Liver (tissue), 9 donors: ENCODE data around the gene EXD3. TPM values are rescaled to one million over a fixed set of nuclear protein-coding genes. Genes with fewer than 3 reads are reported as not detected.

Source experiments
- DNase-seq: peaks from one replicate; pipeline ENCODE4 v3.0.0-alpha.2; 2017; ENCODE audit warnings: low spot score
- H3K27ac ChIP-seq, 2 donors: one replicate each; pipeline ENCODE4 v1.7.0; 2013; ENCODE audit warnings: inconsistent platforms in 2 of 2, low read length in 2 of 2, control low read depth in 1 of 2, low read depth in 1 of 2, mild to moderate bottlenecking in 1 of 2
- H3K27me3 ChIP-seq, 4 donors: one replicate each; pipeline versions ENCODE4 v1.6.1 to v1.7.0; 2013; ENCODE audit warnings: low read length in 3 of 4, inconsistent platforms in 1 of 4, mild to moderate bottlenecking in 1 of 4, moderate library complexity in 1 of 4; ENCODE audit not compliant: control insufficient read depth in 4 of 4, insufficient read depth in 4 of 4
- H3K36me3 ChIP-seq, 4 donors: one replicate each; pipeline versions ENCODE4 v1.6.1 to v1.7.0; 2013; ENCODE audit warnings: low read length in 3 of 4, mild to moderate bottlenecking in 3 of 4, low read depth in 1 of 4, moderate library complexity in 1 of 4; ENCODE audit not compliant: control insufficient read depth in 4 of 4, insufficient read depth in 3 of 4
- H3K4me1 ChIP-seq, 4 donors: one replicate each; pipeline versions ENCODE4 v1.6.1 to v1.7.0; 2013; ENCODE audit warnings: low read length in 3 of 4, mild to moderate bottlenecking in 3 of 4, moderate library complexity in 1 of 4; ENCODE audit not compliant: control insufficient read depth in 4 of 4, insufficient read depth in 4 of 4
- H3K4me3 ChIP-seq, 3 donors: one replicate each; pipeline versions ENCODE4 v1.6.1 to v1.7.0; 2013; ENCODE audit warnings: low read length in 3 of 3, control low read depth in 1 of 3, low read depth in 1 of 3, mild to moderate bottlenecking in 1 of 3
- H3K9ac ChIP-seq, 2 donors: one replicate each; pipeline ENCODE4 v1.7.0; 2013; ENCODE audit warnings: low read length in 2 of 2, mild to moderate bottlenecking in 2 of 2, moderate library complexity in 2 of 2, control low read depth in 1 of 2, low read depth in 1 of 2
- H3K9me3 ChIP-seq, 4 donors: one replicate each; pipeline versions ENCODE4 v1.6.1 to v1.7.0; 2013; ENCODE audit warnings: low read length in 3 of 4; ENCODE audit not compliant: control insufficient read depth in 4 of 4
- ATF3 ChIP-seq: IDR thresholded peaks from 2 replicates; pipeline ENCODE4 v1.6.1; 2016; ENCODE audit warnings: antibody characterized with exemption
- CTCF ChIP-seq: fragments of 150-350 bp; IDR thresholded peaks from 2 replicates; pipeline ENCODE4 v1.5.1; 2017; ENCODE audit warnings: improper control_type of control experiment, low read depth, low read length; ENCODE audit not compliant: missing input control
- EGR1 ChIP-seq, 2 donors: IDR thresholded peaks; 2 replicates each; pipeline ENCODE4 v1.6.1; 2016 to 2018; ENCODE audit warnings: antibody characterized with exemption in 2 of 2, low read depth in 2 of 2
- FOXA1 ChIP-seq: IDR thresholded peaks from 2 replicates; pipeline ENCODE4 v1.6.1; 2016; ENCODE audit warnings: antibody characterized with exemption
- FOXA2 ChIP-seq: IDR thresholded peaks from 2 replicates; pipeline ENCODE4 v1.6.1; 2016; ENCODE audit warnings: antibody characterized with exemption
- GABPA ChIP-seq, 2 donors: IDR thresholded peaks in 1 of 2; conservative IDR thresholded peaks in 1 of 2; 2 replicates each; pipeline ENCODE4 v1.6.1; 2016; ENCODE audit warnings: antibody characterized with exemption in 2 of 2, mild to moderate bottlenecking in 1 of 2, moderate library complexity in 1 of 2
- HNF4A ChIP-seq, 2 donors: conservative IDR thresholded peaks; 2 replicates each; pipeline ENCODE4 v1.6.1; 2016; ENCODE audit warnings: antibody characterized with exemption in 2 of 2, mild to moderate bottlenecking in 2 of 2
- HNF4G ChIP-seq: IDR thresholded peaks from 2 replicates; pipeline ENCODE4 v1.6.1; 2016; ENCODE audit warnings: antibody characterized with exemption
- JUND ChIP-seq, 2 donors: IDR thresholded peaks; 2 replicates each; pipeline ENCODE4 v1.6.1; 2016; ENCODE audit warnings: antibody characterized with exemption in 2 of 2
- MAX ChIP-seq: IDR thresholded peaks from 2 replicates; pipeline ENCODE4 v1.6.1; 2016; ENCODE audit warnings: antibody characterized with exemption
- NR2F2 ChIP-seq: IDR thresholded peaks from 2 replicates; pipeline ENCODE4 v1.6.1; 2016; ENCODE audit warnings: antibody characterized with exemption
- RAD21 ChIP-seq, 2 donors: IDR thresholded peaks; 2 replicates each; pipeline ENCODE4 v1.6.1; 2016; ENCODE audit warnings: antibody characterized with exemption in 2 of 2, mild to moderate bottlenecking in 2 of 2
- RXRA ChIP-seq, 2 donors: IDR thresholded peaks; 2 replicates each; pipeline ENCODE4 v1.6.1; 2017 to 2018; ENCODE audit warnings: antibody characterized with exemption in 2 of 2, mild to moderate bottlenecking in 1 of 2
- TAF1 ChIP-seq: conservative IDR thresholded peaks from 2 replicates; pipeline ENCODE4 v1.6.1; 2016; ENCODE audit warnings: antibody characterized with exemption, mild to moderate bottlenecking
- WGBS: extraction: QIAGEN DNeasy Blood & Tissue Kit; methylation state at CpG from one replicate; pipeline ENCODE4 v1.1.7; 2013; 5-methylcytosine and 5-hydroxymethylcytosine counted together
- polyA plus RNA-seq, 2 donors: library from polyadenylated mRNA; stranded (reverse) in 1 of 2; unstranded in 1 of 2; fragments of 200-250 nt in 1 of 2; fragments of >200 nt in 1 of 2; fragmentation: Nextera tagmentation in 1 of 2; extraction: Ambion mirVana in 1 of 2; gene quantifications; one replicate each; pipeline versions ENCODE4 v1.2.1 to v1.2.3, GENCODE V29; 2013 to 2015
- total RNA-seq, 2 donors: library from RNA; depleted of rRNA; stranded (reverse); fragments of >200 nt; gene quantifications; one replicate each; pipeline ENCODE4 v1.2.3, GENCODE V29; 2014
- donor health status: healthy.
- donor health status: healthy.
- donor health status: healthy.
- donor health status: healthy.
- donor health status: healthy.

EXD3 gene
- total and polyA plus RNA-seq, 4 donors: 2.5 to 6.7 (median 3.7) TPM

- Histone ChIP-seq H3K9me3 (no peaks in the 10 kb centered on the region), H3K27me3 (peaks cover 0 to 3% (median 0%) of the 10 kb centered on the region in 4 donors), H3K9ac (no peak overlapping the region), H3K27ac (peak overlapping the region; percentile 0 to 50), H3K36me3 (no peaks in the 10 kb centered on the region), H3K4me1 (peaks cover 13 to 62% (median 28%) of the 10 kb centered on the region in 4 donors), H3K4me3 (peak overlapping the region in 1 of 3 donors; percentile 55)
- 13% methylated on average over 78 of the region's 78 CpGs for WGBS
- DNase-seq: no peak
- TF ChIP-seq CTCF (peak; percentile 38), JUND (IDR thresholded peaks at IDR 0.05) (no peak), RAD21 (IDR thresholded peaks at IDR 0.05) (peak in 1 of 2 donors; percentile 9)
Observed at GRCh38 chr9:137302449-137303150, 120.4 kb downstream of the EXD3 start.

- peak within 1 kb of the TSS in 1 of 2 donors; percentile 37 for H3K9ac ChIP-seq
- H3K9me3 ChIP-seq: no peaks in the 10 kb centered on the region
- H3K36me3 ChIP-seq: no peaks in the 10 kb centered on the region
- peak within 1 kb of the TSS; percentile 18 to 73 for H3K27ac ChIP-seq
- WGBS: 1% methylated on average over 60 of the region's 60 CpGs
- H3K27me3 ChIP-seq: peaks cover 0 to 3% (median 0%) of the 10 kb centered on the region in 4 donors
- TF ChIP-seq HNF4G: no peak
- TF ChIP-seq JUND (IDR thresholded peaks at IDR 0.05): no peak
- TF ChIP-seq FOXA2: no peak
- no peak for TF ChIP-seq ATF3
- no peak for TF ChIP-seq CTCF
- no peak for TF ChIP-seq RAD21 (IDR thresholded peaks at IDR 0.05)
- no peak for TF ChIP-seq GABPA (IDR thresholded peaks at IDR 0.05 in 1 of 2, conservative IDR thresholded peaks at IDR 0.05 in 1 of 2)
- peak; percentile 80 for DNase-seq
- H3K4me1 ChIP-seq: peaks cover 12 to 60% (median 28%) of the 10 kb centered on the region in 4 donors
- peak within 1 kb of the TSS; percentile 54 to 63 (median 55) for H3K4me3 ChIP-seq
Observed at GRCh38 chr9:137302118-137302448, 120.9 kb downstream of the EXD3 start, which contains the start of gene NRARP. TSS of gene NRARP (minus strand) at chr9:137302271. CDS start at chr9:137301928, 343 bp downstream.

- peak overlapping the region; percentile 18 to 73 for H3K27ac ChIP-seq
- H3K9me3 ChIP-seq: no peaks in the 10 kb centered on the region
- H3K36me3 ChIP-seq: no peaks in the 10 kb centered on the region
- under 1% methylated on average over 115 of the region's 115 CpGs for WGBS
- H3K4me3 ChIP-seq: peak overlapping the region; percentile 55 to 63 (median 63)
- peak; percentile 48 for DNase-seq
- H3K4me1 ChIP-seq: peaks cover 14 to 65% (median 32%) of the 10 kb centered on the region in 4 donors
- H3K27me3 ChIP-seq: peaks cover 0 to 3% (median 0%) of the 10 kb centered on the region in 4 donors
- H3K9ac ChIP-seq: peak overlapping the region in 1 of 2 donors; percentile 37
- TF ChIP-seq TAF1: no peak
- TF ChIP-seq MAX: no peak
- TF ChIP-seq FOXA2: no peak
- no peak for TF ChIP-seq GABPA (IDR thresholded peaks at IDR 0.05 in 1 of 2, conservative IDR thresholded peaks at IDR 0.05 in 1 of 2)
- TF ChIP-seq JUND (IDR thresholded peaks at IDR 0.05): no peak
- TF ChIP-seq RXRA (IDR thresholded peaks at IDR 0.05): no peak
- no peak for TF ChIP-seq CTCF
- no peak for TF ChIP-seq HNF4G
- TF ChIP-seq EGR1 (IDR thresholded peaks at IDR 0.05; ENCODE audit: low read depth in 2 of 2): no peak
- no peak for TF ChIP-seq HNF4A (conservative IDR thresholded peaks at IDR 0.05)
- TF ChIP-seq FOXA1: no peak
- no peak for TF ChIP-seq ATF3
- no peak for TF ChIP-seq NR2F2
Observed at GRCh38 chr9:137301081-137301947, 121.6 kb downstream of the EXD3 start.
